IMR-90 (cell line): ENCODE results near the gene ASAP2.

Source experiments
- CEBPB ChIP-seq: IDR thresholded peaks from 2 replicates; pipeline ENCODE4 v1.6.1; 2012; ENCODE audit warnings: low read depth, low read length, improper control_type of control experiment
- CHD1 ChIP-seq: IDR thresholded peaks from 2 replicates; pipeline ENCODE4 v1.6.1; 2012; ENCODE audit warnings: low read depth, low read length, improper control_type of control experiment
- CTCF ChIP-seq: conservative IDR thresholded peaks from 2 replicates; pipeline ENCODE4 v1.5.1; 2012; ENCODE audit warnings: mild to moderate bottlenecking, low read depth, low read length, improper control_type of control experiment
- POLR2A ChIP-seq: IDR thresholded peaks from 2 replicates; pipeline ENCODE4 v1.6.1; 2012; ENCODE audit warnings: mild to moderate bottlenecking, low read depth, low read length
- RAD21 ChIP-seq: IDR thresholded peaks from 2 replicates; pipeline ENCODE4 v1.6.1; 2012; ENCODE audit warnings: low read length, improper control_type of control experiment
- RFX5 ChIP-seq: IDR thresholded peaks from 2 replicates; pipeline ENCODE4 v1.8.0; 2012; ENCODE audit warnings: low read depth, mild to moderate bottlenecking, low read length, moderate library complexity
- USF2 ChIP-seq: fragments of 150-350 bp; IDR thresholded peaks from 2 replicates; pipeline ENCODE4 v1.6.1; 2017; ENCODE audit warnings: mild to moderate bottlenecking, antibody characterized with exemption, low read length, low read depth

- TF ChIP-seq CTCF (no peak), POLR2A (no peak), RFX5 (no peak), CHD1 (no peak), RAD21 (no peak), CEBPB (no peak), USF2 (no peak)
These were observed 37.1 kb upstream of the ASAP2 start for GRCh38 chr2:9169349-9170107.
